Inflammatory macrophage treated with lipopolysaccharide for 4 hours (primary cell): ENCODE data around the gene OR5D14.

Experiments used
- DNase-seq: peaks from one replicate; pipeline ENCODE4 v3.0.0-alpha.2; 2020

The OR5D14 gene

DNA sequence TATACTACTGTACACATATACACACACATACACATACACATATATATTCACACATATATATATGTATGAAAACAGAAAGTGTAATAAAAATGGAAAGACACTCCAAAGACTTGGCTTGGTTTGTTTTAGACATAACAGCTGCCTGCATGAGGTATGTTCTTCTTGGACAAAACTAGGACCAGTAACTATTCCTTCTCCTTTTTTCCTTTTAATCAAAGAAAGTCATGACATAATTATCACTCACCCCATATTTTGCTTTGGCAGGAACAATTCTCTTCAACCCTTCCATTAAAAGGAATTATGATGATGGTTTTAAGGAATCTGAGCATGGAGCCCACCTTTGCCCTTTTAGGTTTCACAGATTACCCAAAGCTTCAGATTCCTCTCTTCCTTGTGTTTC, at the start of gene OR5D14:
Gene OR5D14, plus strand, starts transcription at position 301 of the 400 bp plus-strand sequence. Its CDS starts 0 bp downstream, at position 301.
- no peak for DNase-seq

DNA sequence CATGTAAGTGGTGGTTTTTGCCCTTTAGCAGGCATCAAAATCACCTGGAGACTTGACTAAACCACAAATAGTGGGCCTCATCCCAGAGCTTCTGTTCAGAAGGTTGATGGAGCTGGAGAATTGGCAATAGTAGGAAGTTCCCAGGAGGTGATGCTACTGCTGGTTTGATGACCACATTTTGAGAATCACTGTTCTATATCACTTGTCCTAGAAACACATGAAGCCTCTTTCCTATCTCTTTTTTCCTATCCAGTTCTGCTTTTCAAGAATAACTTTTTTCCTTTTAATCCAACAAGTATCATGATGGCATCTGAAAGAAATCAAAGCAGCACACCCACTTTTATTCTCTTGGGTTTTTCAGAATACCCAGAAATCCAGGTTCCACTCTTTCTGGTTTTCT, 22.2 kb upstream of the OR5D14 start, which contains the start of gene OR5D13:
Gene OR5D13, plus strand, starts transcription at position 301 of the 400 bp plus-strand sequence. Its CDS starts 0 bp downstream, at position 301.
- DNase-seq: no peak

- no peak for DNase-seq
Measured at GRCh38 chr11:55791606-55792005, 3.8 kb upstream of the OR5D14 start.

GRCh38 chr11:55793321-55793720, 2.0 kb upstream of the OR5D14 start:
- no peak for DNase-seq

GRCh38 chr11:55806248-55806647, 10.9 kb downstream of the OR5D14 start:
- no peak for DNase-seq

DNA sequence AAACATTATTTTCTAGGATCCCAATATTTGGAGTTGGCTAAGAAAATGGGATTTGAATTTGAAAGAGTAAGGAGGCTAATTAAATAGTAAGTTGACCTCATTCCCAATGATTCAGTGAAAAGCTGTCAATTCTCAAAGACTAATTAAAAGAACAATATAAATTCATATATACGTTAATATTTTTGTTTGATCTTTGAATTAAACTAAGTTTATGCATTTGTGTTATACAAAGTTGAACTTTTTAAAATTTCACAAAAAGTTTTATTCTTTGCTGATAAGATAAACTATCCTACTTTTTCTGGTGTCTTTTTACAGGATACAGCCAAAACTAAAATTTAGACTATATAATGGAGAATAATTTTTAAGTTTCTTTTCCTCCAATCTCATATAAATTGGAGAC, 15.7 kb downstream of the OR5D14 start, which contains the start of gene OR5L1:
Gene OR5L1, plus strand, starts transcription at position 301 of the 400 bp plus-strand sequence. CDS start 100 bp downstream, outside the sequence.
- DNase-seq: no peak

DNA sequence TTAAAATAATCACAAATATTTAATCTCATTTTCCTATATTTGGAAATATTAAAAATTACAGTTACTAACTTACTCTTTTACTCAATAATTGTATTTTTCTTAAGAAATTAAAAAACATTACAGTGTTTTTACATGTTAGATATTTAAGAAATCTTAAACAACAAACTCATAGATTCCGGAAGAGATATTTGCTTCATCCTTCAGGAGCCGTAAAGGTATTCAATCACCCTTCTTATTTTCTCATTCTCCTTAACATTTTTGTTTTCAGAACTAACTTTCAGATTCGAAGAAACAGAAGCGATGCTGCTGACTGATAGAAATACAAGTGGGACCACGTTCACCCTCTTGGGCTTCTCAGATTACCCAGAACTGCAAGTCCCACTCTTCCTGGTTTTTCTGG, 24.0 kb downstream of the OR5D14 start, which contains the start of gene OR5D18:
Gene OR5D18, plus strand, starts transcription at position 301 of the 400 bp plus-strand sequence. Its CDS starts 0 bp downstream, at position 301.
- DNase-seq: no peak

DNA sequence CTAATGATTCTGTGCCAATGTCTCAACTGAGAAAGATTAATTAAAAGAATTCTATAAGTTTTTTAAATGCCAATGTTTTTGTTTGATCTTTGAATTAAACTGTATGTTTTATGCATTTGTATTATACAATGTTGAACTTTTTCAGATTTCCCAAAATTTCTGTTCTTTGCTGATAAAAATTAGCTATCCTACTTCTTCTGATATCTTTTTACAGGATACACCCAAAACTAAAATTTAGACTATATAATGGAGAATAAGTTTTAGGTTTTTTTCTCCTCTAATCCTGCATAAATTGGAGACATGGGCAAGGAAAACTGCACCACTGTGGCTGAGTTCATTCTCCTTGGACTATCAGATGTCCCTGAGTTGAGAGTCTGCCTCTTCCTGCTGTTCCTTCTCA, 31.6 kb downstream of the OR5D14 start, which contains the start of gene OR5L2:
Gene OR5L2, plus strand, starts transcription at position 301 of the 400 bp plus-strand sequence. Its CDS starts 0 bp downstream, at position 301.
- DNase-seq: no peak

GRCh38 chr11:55838452-55838851, 43.1 kb downstream of the OR5D14 start, which contains the start of gene OR5D16:
Gene OR5D16 (plus strand): TSS chr11:55838752. CDS start chr11:55838752, 0 bp downstream.
- no peak for DNase-seq
